Ammon's horn (tissue), 1 donor: ENCODE data around the gene CHCHD10.

Experiments
- DNase-seq: peaks from one replicate; pipeline ENCODE4 v3.0.0-alpha.2; 2016; ENCODE audit warnings: low spot score

CHCHD10 gene

DNA sequence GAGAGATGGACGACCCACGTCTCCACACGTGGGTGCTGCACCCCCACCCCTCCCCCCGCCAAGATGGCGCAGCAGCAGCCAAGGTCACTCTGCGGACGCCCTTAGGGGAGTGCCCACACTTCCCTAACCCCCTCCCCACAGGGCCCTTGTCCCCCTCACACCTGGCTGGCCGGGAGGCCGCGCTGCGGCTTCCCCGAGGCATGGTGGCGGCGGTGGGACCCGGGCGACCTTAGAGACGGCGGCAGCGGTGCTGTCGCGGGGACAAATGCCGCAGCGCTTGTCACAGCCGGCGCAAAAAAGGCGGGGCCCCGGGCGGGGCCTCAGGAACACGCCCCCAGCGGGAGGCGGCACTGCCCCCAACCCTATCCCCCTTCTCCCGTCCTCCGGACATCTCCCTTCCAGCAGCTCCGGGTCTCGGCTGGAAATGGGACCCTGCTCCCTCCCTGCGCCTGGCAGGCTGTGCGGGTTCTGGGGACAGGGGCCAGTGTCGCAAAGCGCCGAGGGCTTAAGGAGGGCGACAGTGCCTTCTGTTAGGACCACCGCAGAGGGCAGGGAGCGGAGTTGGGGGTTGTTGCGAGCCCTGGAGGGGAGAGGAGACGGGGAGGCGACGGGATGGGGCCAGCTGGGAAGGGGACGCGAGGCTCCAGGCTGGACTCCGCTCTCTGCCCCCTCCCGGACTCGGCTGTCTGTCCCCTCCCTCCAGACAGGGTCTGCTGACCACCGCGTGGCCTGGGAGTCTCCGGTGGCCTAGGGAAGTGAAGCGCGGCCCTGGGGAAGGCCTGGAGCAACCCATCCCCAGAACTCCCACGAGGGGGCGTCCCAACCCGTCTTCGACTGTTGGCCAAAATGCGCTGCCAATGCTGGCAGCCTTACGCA lies at the start of gene CHCHD10:
CHCHD10 (minus strand) TSS at position 300 of the 876 bp plus-strand sequence; CDS start at position 202, 98 bp downstream.
- peak; percentile 91 for DNase-seq

DNA sequence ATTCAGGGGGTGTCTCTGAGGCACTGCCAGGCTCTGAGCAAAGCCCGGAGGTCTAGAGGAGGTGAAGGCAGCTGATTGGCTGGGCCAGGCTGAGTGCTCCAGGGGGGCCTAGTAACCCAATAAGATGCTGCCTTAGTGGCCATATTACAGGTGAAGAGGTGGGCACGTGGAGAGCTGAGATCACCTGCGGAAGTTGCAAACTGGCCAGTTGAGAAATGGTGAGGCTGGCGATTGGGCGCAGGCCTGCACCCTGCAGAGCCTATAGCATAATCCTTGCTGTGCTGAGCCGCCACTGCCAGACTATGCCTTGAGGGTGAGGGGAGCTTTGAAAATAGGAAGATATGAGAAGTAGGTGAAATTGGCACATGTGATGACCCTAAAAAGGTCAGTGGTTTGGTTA lies 49.4 kb upstream of the CHCHD10 start:
- no peak for DNase-seq

GRCh38 chr22:23816156-23816976 lies 48.6 kb upstream of the CHCHD10 start:
- no peak for DNase-seq

DNA sequence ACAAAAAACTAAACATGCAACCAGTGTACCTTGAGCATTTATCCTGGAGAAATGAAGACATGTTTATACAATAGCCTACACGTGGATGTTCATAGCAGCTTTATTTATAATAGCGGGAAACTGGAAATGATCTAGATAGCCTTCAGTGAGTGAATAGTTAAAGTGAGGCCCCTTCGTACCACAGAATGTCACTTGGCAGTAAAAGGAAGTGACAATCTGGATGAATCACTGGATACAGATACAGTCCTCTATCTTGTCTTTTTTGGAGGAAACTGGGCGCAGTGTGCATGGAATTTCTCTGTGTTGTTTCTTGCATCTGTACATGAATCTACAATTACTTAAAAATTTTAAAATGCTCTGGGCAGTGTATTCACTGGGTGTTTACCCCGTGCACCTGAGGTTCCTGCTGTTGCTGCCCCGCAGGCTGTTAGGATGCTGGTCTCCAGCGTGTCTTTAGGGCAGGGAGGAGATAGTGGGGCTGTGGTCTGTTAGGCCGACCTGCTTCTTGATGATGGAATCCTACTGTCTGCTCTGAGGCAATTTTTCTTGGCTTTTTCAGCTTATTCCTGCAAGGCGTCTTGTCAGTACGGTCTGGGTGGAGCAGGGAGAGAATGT lies 47.9 kb upstream of the CHCHD10 start:
- no peak for DNase-seq

- no peak for DNase-seq
These were observed 44.6 kb upstream of the CHCHD10 start for GRCh38 chr22:23812378-23812777.

DNA sequence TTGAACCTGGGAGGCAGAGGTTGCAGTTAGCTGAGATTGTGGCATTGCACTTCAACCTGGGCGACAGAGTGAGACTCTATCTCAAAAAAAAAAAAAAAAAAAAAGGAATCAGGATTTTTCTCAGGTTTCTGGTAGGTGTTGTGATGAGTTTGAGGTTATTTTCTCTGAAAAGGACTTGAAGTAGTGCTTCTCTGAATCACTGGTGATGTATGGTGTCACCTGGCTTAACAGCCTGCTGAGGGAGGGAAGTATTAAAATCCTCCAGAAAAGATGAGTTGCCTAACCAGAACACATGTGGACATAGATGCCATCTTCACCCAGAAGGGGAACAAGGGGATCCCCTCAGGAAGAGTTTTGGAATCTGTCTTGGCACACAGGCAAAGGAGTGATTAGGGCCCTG lies 39.1 kb upstream of the CHCHD10 start:
- DNase-seq = no peak

GRCh38 chr22:23804781-23805291 lies 37.1 kb upstream of the CHCHD10 start:
- no peak for DNase-seq

DNA sequence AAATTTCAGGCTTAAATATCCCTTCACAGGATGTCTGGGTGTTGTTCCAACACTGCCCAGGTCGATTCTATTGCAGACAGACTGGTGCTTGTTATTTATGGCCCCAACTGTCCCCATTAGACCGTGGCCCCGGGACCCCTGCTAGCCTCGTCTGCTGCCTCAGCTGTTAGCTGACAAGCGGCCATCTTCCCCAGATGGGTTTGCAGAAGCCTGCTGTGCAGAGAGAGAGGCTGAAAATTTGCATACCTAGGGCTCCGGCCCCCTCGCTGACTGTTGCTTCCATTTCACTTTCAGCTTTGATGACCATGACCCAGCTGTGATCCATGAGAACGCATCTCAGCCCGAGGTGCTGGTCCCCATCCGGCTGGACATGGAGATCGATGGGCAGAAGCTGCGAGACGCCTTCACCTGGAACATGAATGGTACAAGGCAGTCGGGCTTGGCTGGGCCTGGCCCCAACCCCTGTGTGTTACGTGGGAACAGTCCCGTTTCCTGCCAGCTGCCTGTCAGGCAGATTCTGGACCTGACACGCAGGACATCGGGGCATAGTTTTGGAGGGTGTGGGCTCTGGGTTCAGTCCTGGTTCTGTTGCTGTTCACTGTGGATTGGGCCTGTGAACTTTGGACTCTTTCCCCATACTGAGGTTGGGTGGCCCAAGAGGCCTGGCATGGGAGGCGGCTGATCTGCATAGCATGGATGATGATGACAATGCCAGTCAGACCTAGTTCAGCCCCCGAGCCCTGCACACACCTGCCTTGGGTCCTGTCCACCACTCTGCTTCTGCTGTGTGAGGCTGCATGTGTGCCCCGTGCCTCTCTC lies 35.4 kb upstream of the CHCHD10 start:
- DNase-seq = no peak

DNA sequence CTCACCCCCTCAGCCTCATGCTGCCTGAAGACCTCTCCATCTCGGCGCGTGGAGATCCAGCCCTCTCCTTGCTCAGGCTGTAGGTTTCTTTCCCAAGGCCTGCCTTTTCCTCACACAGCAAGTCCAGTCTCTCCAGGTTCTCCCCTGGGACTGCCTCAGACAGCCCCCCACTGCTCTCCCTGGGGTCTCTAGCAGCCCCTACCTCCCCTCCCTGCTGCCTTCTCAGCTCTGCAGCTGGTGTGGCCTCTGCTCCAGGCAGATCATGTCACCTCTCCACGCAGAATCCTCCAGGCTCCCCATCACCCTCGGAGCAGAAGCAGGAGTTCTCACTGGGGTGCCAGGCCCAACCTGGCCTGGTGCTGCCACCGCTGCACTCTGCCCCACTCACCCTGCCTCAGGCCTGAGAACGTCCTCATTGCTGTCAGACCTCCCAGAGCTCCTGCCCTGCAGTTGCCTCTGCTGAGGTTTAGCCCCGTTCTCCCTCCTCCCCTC lies 34.2 kb upstream of the CHCHD10 start:
- DNase-seq = no peak

GRCh38 chr22:23801238-23801821 lies 33.6 kb upstream of the CHCHD10 start:
- no peak for DNase-seq

- no peak for DNase-seq
These were observed 32.8 kb upstream of the CHCHD10 start for GRCh38 chr22:23800297-23801237.

- no peak for DNase-seq
These were observed 28.7 kb upstream of the CHCHD10 start for GRCh38 chr22:23796461-23796860.

- no peak for DNase-seq
These were observed 25.6 kb upstream of the CHCHD10 start for GRCh38 chr22:23793326-23793725.

- DNase-seq = no peak
These were observed 24.2 kb upstream of the CHCHD10 start for GRCh38 chr22:23791738-23792645.

- DNase-seq = no peak
These were observed 23.3 kb upstream of the CHCHD10 start for GRCh38 chr22:23790819-23791737.

GRCh38 chr22:23789638-23790037 lies 21.9 kb upstream of the CHCHD10 start:
- DNase-seq = peak; percentile 55

- DNase-seq = no peak
These were observed 21.3 kb upstream of the CHCHD10 start for GRCh38 chr22:23789121-23789520.

GRCh38 chr22:23787910-23788309 lies 20.1 kb upstream of the CHCHD10 start:
- DNase-seq = no peak
